Measurements from ENCODE around the gene HMGCS2. TPM values are rescaled to one million over a fixed set of nuclear protein-coding genes. Genes with fewer than 3 reads are reported as not detected.

HMGCS2 gene
- total and polyA plus RNA-seq, 7 experiments from 2014 or later = not detected

DNA sequence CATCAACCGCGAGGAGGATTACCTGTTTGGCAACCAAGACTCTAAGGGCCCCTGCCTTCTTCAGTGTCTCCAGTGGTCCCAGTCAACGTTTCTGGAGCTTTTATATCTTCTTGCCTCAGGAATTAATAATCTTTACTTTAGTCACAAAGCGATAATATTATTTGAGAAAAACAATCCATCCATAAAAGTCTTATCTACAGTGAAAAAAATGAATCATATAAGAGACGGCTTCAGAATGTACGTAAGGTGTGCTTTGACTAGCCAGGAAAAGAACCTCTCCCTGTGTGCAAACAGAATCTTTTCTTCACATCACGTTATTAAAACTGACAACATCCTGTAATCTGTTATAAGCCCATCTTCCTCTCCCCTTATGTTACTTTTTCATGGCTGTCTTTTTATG lies 42.7 kb upstream of the HMGCS2 start, which contains the start of gene REG4:
Gene REG4 (minus strand): TSS at position 74 of the 400 bp plus-strand sequence. CDS start 2,691 bp downstream, outside the sequence.
- Histone ChIP-seq H3K4me3 (ENCODE audit: low read length) (no peak within 1 kb of the TSS), H3K27ac (ENCODE audit: low read depth, low read length) (no peak within 1 kb of the TSS), H3K36me3 (ENCODE audit: control insufficient read depth in 2 of 3, insufficient read depth in 3 of 3, low read length in 3 of 3) (no peaks in the 10 kb centered on the region), H3K27me3 (ENCODE audit: control insufficient read depth in 2 of 2, insufficient read depth in 2 of 2, low read length in 2 of 2) (peaks cover 0 to 4% of the 10 kb centered on the region in 2 donors), H3K9me3 (ENCODE audit: control insufficient read depth in 2 of 3, low read length in 3 of 3) (no peaks in the 10 kb centered on the region), H3K4me1 (ENCODE audit: control insufficient read depth in 2 of 2, insufficient read depth in 2 of 2, low read length in 2 of 2) (no peaks in the 10 kb centered on the region)
- Mint-ChIP-seq H3K4me3 (no peak within 1 kb of the TSS), H3K36me3 (no peaks in the 10 kb centered on the region), H3K9me3 (no peaks in the 10 kb centered on the region), H3K4me1 (peaks cover 0 to 10% (median 5%) of the 10 kb centered on the region in 7 donors), H3K27ac (no peak within 1 kb of the TSS), H3K27me3 (peaks cover 10 to 69% (median 16%) of the 10 kb centered on the region in 5 donors)
- ATAC-seq (no peak), DNase-seq (no peak)
- ChIA-PET POLR2A (no interaction called here), CTCF (no interaction called here)
- intact Hi-C loops (cut with micrococcal nuclease) = no loop called here

DNA sequence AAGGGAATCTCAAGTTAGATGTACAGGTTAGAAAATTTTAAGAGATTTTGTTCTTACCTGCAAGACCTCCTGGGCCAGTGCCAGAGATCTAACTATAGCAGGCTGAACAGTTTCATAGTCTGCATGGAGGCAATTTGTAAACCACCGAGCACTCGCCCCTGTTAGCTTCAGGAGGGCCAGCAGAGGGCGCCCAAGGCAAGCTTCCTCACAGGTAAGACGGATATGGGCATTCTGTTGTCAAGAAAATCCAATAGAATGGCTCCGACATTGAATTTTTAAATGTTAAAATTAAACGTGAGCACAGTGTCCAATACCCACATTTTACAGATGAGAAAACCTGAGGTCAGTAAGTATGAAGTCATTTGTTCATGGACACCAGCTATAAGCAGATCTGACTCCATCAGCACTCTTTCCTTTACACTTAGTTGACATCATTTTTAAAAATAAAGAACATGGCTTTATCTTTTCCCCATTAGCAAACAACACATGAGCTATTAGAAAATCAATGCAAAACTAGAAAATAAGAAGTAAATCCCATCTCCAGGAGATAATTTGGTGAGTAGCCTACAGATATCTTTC lies 40.4 kb upstream of the HMGCS2 start:
- Mint-ChIP-seq H3K36me3 (no peaks in the 10 kb centered on the region), H3K9me3 (no peaks in the 10 kb centered on the region), H3K4me3 (peak overlapping the region in 3 of 10 donors; percentile 16 to 51 (median 41)), H3K27ac (no peak overlapping the region), H3K4me1 (peaks cover 0 to 10% (median 5%) of the 10 kb centered on the region in 7 donors), H3K27me3 (peaks cover 10 to 62% (median 16%) of the 10 kb centered on the region in 5 donors)
- intact Hi-C loops (cut with micrococcal nuclease) = loop anchor here (2.0 to 5.0 kb wide), 3 partner anchors 64 to 333 kb away; no protein-coding TSS in a partner anchor
- H3K9me3 ChIP-seq (ENCODE audit: control insufficient read depth in 2 of 3, low read length in 3 of 3) = no peaks in the 10 kb centered on the region
- ATAC-seq (peak; percentile 85), DNase-seq (peak; percentile 29 to 68 (median 57))
- ChIA-PET CTCF (interaction anchor here (0.6 to 1.6 kb wide), 9 partner anchors 8 to 131 kb away, joined by 3 to 4 read pairs (median 3); no protein-coding TSS in a partner anchor), POLR2A (interaction anchor here (0.6 kb wide), 1 partner anchor 11 kb away, joined by 3 read pairs; no protein-coding TSS in a partner anchor)
- H3K27me3 ChIP-seq (ENCODE audit: control insufficient read depth in 2 of 2, insufficient read depth in 2 of 2, low read length in 2 of 2) = peaks cover 0 to 4% of the 10 kb centered on the region in 2 donors
- H3K4me3 ChIP-seq (ENCODE audit: low read length) = no peak overlapping the region
- H3K4me1 ChIP-seq (ENCODE audit: control insufficient read depth in 2 of 2, insufficient read depth in 2 of 2, low read length in 2 of 2) = no peaks in the 10 kb centered on the region
- H3K27ac ChIP-seq (ENCODE audit: low read depth, low read length) = no peak overlapping the region
- H3K36me3 ChIP-seq (ENCODE audit: control insufficient read depth in 2 of 3, insufficient read depth in 3 of 3, low read length in 3 of 3) = no peaks in the 10 kb centered on the region

DNA sequence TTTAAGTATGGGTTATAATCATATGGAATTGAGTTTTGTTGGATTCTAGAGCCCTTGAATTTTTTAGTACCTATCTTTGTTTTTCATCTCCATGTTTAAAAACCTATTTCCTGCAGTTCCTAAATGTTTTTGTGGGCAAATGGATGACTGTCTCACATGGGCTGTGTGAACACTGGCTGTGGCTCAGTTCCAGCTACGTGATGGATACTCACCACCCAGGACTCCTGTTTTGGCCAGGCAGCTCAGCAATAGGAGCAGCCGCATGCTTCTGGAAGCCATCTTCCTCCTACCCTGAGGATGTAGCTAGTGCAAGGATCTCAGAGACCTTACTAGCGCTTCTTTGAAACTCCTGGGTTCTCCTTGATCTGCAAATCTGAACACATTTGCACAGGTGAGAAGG lies 39.8 kb upstream of the HMGCS2 start:
- H3K27me3 ChIP-seq (ENCODE audit: control insufficient read depth in 2 of 2, insufficient read depth in 2 of 2, low read length in 2 of 2) = peaks cover 0 to 4% of the 10 kb centered on the region in 2 donors
- DNase-seq = no peak
- H3K27ac ChIP-seq (ENCODE audit: low read depth, low read length) = no peak overlapping the region
- H3K4me1 ChIP-seq (ENCODE audit: control insufficient read depth in 2 of 2, insufficient read depth in 2 of 2, low read length in 2 of 2) = no peaks in the 10 kb centered on the region
- H3K36me3 ChIP-seq (ENCODE audit: control insufficient read depth in 2 of 3, insufficient read depth in 3 of 3, low read length in 3 of 3) = no peaks in the 10 kb centered on the region
- H3K4me3 Mint-ChIP-seq = no peak overlapping the region
- ChIA-PET CTCF (interaction anchor here (0.6 to 1.6 kb wide), 5 partner anchors 9 to 131 kb away, joined by 3 to 4 read pairs (median 4); no protein-coding TSS in a partner anchor), POLR2A (interaction anchor here (0.6 kb wide), 1 partner anchor 10 kb away, joined by 3 read pairs; no protein-coding TSS in a partner anchor)
- H3K4me1 Mint-ChIP-seq = peaks cover 0 to 10% (median 5%) of the 10 kb centered on the region in 7 donors
- H3K4me3 ChIP-seq (ENCODE audit: low read length) = no peak overlapping the region
- no peak overlapping the region for H3K27ac Mint-ChIP-seq
- H3K9me3 Mint-ChIP-seq = no peaks in the 10 kb centered on the region
- no peaks in the 10 kb centered on the region for H3K9me3 ChIP-seq (ENCODE audit: control insufficient read depth in 2 of 3, low read length in 3 of 3)
- H3K36me3 Mint-ChIP-seq = no peaks in the 10 kb centered on the region
- intact Hi-C loops (cut with micrococcal nuclease) = loop anchor here (2.0 to 5.0 kb wide), 3 partner anchors 64 to 334 kb away; no protein-coding TSS in a partner anchor
- ATAC-seq = no peak
- H3K27me3 Mint-ChIP-seq = peaks cover 10 to 63% (median 16%) of the 10 kb centered on the region in 5 donors

DNA sequence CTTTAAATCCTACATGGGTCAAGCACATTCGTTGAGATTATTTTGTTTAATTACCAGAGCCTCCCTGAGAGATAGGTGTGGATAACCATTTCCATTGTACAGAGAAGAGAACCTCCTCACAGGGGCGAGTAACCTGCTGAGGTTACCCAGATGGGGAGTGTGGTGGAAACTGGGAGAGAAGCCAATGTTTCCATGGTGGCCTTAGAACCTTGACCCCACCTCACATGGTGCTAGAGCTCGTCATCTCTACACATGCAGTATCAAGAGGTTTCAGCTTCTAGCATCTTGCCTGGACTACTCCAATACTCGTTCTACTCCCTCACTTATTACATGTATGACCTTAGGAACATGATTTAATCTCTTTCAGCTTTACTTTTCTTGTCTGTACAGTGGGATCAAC lies 37.8 kb upstream of the HMGCS2 start:
- DNase-seq = no peak
- H3K4me1 ChIP-seq (ENCODE audit: control insufficient read depth in 2 of 2, insufficient read depth in 2 of 2, low read length in 2 of 2) = no peaks in the 10 kb centered on the region
- H3K36me3 ChIP-seq (ENCODE audit: control insufficient read depth in 2 of 3, insufficient read depth in 3 of 3, low read length in 3 of 3) = no peaks in the 10 kb centered on the region
- peaks cover 0 to 10% (median 5%) of the 10 kb centered on the region in 7 donors for H3K4me1 Mint-ChIP-seq
- CTCF ChIA-PET = interaction anchor here (0.9 to 1.4 kb wide), 2 partner anchors 9 to 16 kb away, joined by 3 to 4 read pairs; no protein-coding TSS in a partner anchor
- intact Hi-C loops (cut with micrococcal nuclease) = loop anchor here in 1 of 2 donors (5.0 kb wide), 2 partner anchors 161 to 336 kb away; no protein-coding TSS in a partner anchor
- no peaks in the 10 kb centered on the region for H3K36me3 Mint-ChIP-seq
- no peak overlapping the region for H3K27ac ChIP-seq (ENCODE audit: low read depth, low read length)
- H3K4me3 ChIP-seq (ENCODE audit: low read length) = no peak overlapping the region
- H3K27ac Mint-ChIP-seq = no peak overlapping the region
- POLR2A ChIA-PET = no interaction called here
- no peaks in the 10 kb centered on the region for H3K9me3 Mint-ChIP-seq
- no peak overlapping the region for H3K4me3 Mint-ChIP-seq
- H3K9me3 ChIP-seq (ENCODE audit: control insufficient read depth in 2 of 3, low read length in 3 of 3) = no peaks in the 10 kb centered on the region
- no peak for ATAC-seq
- peaks cover 6 to 52% (median 16%) of the 10 kb centered on the region in 5 donors for H3K27me3 Mint-ChIP-seq
- peaks cover 0 to 4% of the 10 kb centered on the region in 2 donors for H3K27me3 ChIP-seq (ENCODE audit: control insufficient read depth in 2 of 2, insufficient read depth in 2 of 2, low read length in 2 of 2)

DNA sequence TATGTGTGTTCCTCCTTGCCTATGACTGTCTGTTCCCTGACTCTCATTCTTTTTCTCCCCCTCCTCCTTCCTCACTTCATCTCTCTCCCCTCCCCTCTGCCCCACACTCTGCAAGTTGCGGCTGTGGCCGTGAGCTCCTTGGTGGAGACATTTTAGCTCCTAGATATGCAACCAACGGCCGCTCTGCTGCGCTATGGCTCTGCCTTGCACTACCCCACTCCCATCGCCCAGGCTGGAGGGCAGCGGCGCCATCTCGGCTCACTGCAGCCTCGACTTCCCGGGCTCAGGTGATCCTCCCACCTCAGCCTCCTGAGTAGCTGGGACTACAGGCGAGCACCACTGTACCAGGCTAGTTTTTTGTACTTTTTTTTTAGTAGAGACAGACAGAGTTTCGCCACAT lies 37.0 kb upstream of the HMGCS2 start:
- no peaks in the 10 kb centered on the region for H3K4me1 ChIP-seq (ENCODE audit: control insufficient read depth in 2 of 2, insufficient read depth in 2 of 2, low read length in 2 of 2)
- Mint-ChIP-seq H3K27ac (no peak overlapping the region), H3K9me3 (no peaks in the 10 kb centered on the region), H3K4me1 (peaks cover 0 to 10% (median 5%) of the 10 kb centered on the region in 7 donors), H3K36me3 (no peaks in the 10 kb centered on the region), H3K4me3 (no peak overlapping the region), H3K27me3 (peaks cover 6 to 48% (median 16%) of the 10 kb centered on the region in 5 donors)
- no peaks in the 10 kb centered on the region for H3K36me3 ChIP-seq (ENCODE audit: control insufficient read depth in 2 of 3, insufficient read depth in 3 of 3, low read length in 3 of 3)
- CTCF ChIA-PET = no interaction called here
- H3K9me3 ChIP-seq (ENCODE audit: control insufficient read depth in 2 of 3, low read length in 3 of 3) = no peaks in the 10 kb centered on the region
- ATAC-seq (no peak), DNase-seq (no peak)
- peaks cover 0 to 4% of the 10 kb centered on the region in 2 donors for H3K27me3 ChIP-seq (ENCODE audit: control insufficient read depth in 2 of 2, insufficient read depth in 2 of 2, low read length in 2 of 2)
- H3K4me3 ChIP-seq (ENCODE audit: low read length) = no peak overlapping the region
- POLR2A ChIA-PET = no interaction called here
- intact Hi-C loops (cut with micrococcal nuclease) = loop anchor here in 1 of 2 donors (5.0 kb wide), 2 partner anchors 162 to 337 kb away; no protein-coding TSS in a partner anchor
- no peak overlapping the region for H3K27ac ChIP-seq (ENCODE audit: low read depth, low read length)

DNA sequence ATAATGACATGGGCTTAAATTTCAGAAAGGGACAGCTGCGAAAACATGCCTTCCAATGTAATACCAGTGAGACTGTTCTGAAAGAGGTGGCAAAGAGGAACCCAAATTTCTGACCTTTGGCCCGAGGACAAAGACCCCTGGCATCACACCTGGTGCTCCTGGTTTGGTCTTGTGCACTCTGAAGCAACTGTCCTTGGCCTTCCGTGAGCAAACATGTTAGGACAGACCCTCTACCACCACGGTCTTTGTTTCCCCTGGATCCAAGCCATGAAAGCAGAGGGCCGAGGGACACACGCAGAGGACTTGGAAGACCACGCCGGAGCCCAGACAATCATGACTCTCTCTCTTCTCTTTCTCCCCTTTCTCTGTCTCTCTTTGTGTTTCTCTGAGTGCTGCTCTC lies 36.5 kb upstream of the HMGCS2 start:
- H3K27ac Mint-ChIP-seq = no peak overlapping the region
- DNase-seq = no peak
- H3K4me3 Mint-ChIP-seq = no peak overlapping the region
- ChIA-PET POLR2A (no interaction called here), CTCF (no interaction called here)
- ATAC-seq = no peak
- Histone ChIP-seq H3K4me1 (ENCODE audit: control insufficient read depth in 2 of 2, insufficient read depth in 2 of 2, low read length in 2 of 2) (no peaks in the 10 kb centered on the region), H3K9me3 (ENCODE audit: control insufficient read depth in 2 of 3, low read length in 3 of 3) (no peaks in the 10 kb centered on the region), H3K4me3 (ENCODE audit: low read length) (no peak overlapping the region), H3K27me3 (ENCODE audit: control insufficient read depth in 2 of 2, insufficient read depth in 2 of 2, low read length in 2 of 2) (peaks cover 0 to 4% of the 10 kb centered on the region in 2 donors), H3K36me3 (ENCODE audit: control insufficient read depth in 2 of 3, insufficient read depth in 3 of 3, low read length in 3 of 3) (no peaks in the 10 kb centered on the region), H3K27ac (ENCODE audit: low read depth, low read length) (no peak overlapping the region)
- intact Hi-C loops (cut with micrococcal nuclease) = loop anchor here in 1 of 2 donors (5.0 kb wide), 2 partner anchors 162 to 337 kb away; no protein-coding TSS in a partner anchor
- no peaks in the 10 kb centered on the region for H3K9me3 Mint-ChIP-seq
- H3K27me3 Mint-ChIP-seq = peaks cover 6 to 46% (median 16%) of the 10 kb centered on the region in 5 donors
- H3K36me3 Mint-ChIP-seq = no peaks in the 10 kb centered on the region
- peaks cover under 1 to 10% (median 6%) of the 10 kb centered on the region in 7 donors for H3K4me1 Mint-ChIP-seq

Data from naive thymus-derived CD4-positive, alpha-beta T cell (primary cell).